Ishikawa (cell line): ENCODE results near the gene ADIPOR1.

Experiments
- CEBPB ChIP-seq: IDR thresholded peaks from 2 replicates; pipeline ENCODE4 v1.6.1; 2012
- CREB1 ChIP-seq: IDR thresholded peaks from 2 replicates; pipeline ENCODE4 v1.6.1; 2012; ENCODE audit warnings: low read depth
- EGR1 ChIP-seq: IDR thresholded peaks from 2 replicates; pipeline ENCODE4 v1.6.1; 2012
- EP300 ChIP-seq: IDR thresholded peaks from 2 replicates; pipeline ENCODE4 v1.6.1; 2012; ENCODE audit warnings: borderline replicate concordance
- FOXM1 ChIP-seq: IDR thresholded peaks from 2 replicates; pipeline ENCODE4 v1.6.1; 2012; ENCODE audit warnings: low read depth, borderline replicate concordance
- NFIC ChIP-seq: IDR thresholded peaks from 2 replicates; pipeline ENCODE4 v1.6.1; 2012
- RAD21 ChIP-seq: IDR thresholded peaks from 2 replicates; pipeline ENCODE4 v1.6.1; 2012; ENCODE audit warnings: low read depth
- TAF1 ChIP-seq: IDR thresholded peaks from 2 replicates; pipeline ENCODE4 v1.6.1; 2012; ENCODE audit warnings: low read depth, mild to moderate bottlenecking
- TCF12 ChIP-seq: IDR thresholded peaks from 2 replicates; pipeline ENCODE4 v1.6.1; 2012; ENCODE audit warnings: low read depth
- TEAD4 ChIP-seq: IDR thresholded peaks from 2 replicates; pipeline ENCODE4 v1.6.1; 2012
- YY1 ChIP-seq: IDR thresholded peaks from 2 replicates; pipeline ENCODE4 v1.6.1; 2012; ENCODE audit warnings: low read depth
- ZBTB7A ChIP-seq: IDR thresholded peaks from 2 replicates; pipeline ENCODE4 v1.6.1; 2012; ENCODE audit warnings: low read depth
- TF ChIP-seq, protein P1 (sequence below): IDR thresholded peaks from 2 replicates; pipeline ENCODE4 v1.6.1; 2012
- TF ChIP-seq, protein P2 (sequence below): IDR thresholded peaks from 2 replicates; pipeline ENCODE4 v1.6.1; 2012; ENCODE audit warnings: low read depth, mild to moderate bottlenecking
- TF ChIP-seq, protein P3 (sequence below): IDR thresholded peaks from 2 replicates; pipeline ENCODE4 v1.6.1; 2012

ADIPOR1 gene, protein sequence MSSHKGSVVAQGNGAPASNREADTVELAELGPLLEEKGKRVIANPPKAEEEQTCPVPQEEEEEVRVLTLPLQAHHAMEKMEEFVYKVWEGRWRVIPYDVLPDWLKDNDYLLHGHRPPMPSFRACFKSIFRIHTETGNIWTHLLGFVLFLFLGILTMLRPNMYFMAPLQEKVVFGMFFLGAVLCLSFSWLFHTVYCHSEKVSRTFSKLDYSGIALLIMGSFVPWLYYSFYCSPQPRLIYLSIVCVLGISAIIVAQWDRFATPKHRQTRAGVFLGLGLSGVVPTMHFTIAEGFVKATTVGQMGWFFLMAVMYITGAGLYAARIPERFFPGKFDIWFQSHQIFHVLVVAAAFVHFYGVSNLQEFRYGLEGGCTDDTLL

DNA sequence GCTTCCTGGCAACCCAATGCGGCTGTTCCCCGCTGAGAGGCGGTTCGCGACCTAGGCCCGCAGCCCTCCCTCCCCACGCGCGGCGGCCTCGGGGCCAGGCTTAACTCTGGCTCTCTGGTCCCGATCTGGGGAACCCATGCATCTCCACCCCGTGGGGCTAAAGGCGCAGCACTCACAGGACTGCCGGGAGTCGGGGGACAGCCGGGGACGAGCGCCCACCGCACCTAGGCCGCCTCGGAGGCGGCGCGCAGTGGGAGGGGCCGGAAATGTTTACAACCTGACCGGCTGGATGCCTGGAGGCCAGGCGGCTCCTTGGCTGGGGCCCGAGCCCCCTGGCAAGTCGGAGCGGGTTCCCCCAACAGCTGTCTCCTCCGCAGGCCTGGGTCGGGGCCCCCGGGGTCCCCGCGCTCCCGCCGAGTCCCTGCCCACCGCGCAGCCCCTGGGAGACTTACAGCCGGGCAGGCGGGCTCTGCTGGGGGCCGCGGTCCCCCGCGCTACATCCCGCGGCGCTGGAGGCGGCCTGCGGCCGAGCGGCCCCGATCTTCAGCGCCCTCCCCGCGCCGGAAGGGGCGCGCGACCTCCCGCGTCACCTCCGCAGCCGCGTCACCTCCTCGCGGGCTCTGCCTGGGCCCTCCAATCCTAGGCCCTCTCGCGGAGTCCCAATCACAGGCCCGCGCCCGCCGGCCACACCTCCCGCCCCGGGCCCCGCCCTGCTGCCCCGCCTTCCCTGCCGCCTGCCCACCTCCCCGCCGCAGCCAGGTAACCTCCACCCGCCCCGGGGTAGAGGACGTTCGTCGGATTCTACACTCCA is at the start of gene ADIPOR1:
Gene ADIPOR1, minus strand, starts transcription at position 580 of the 811 bp plus-strand sequence. CDS start 7,242 bp downstream, outside the sequence.
- TF ChIP-seq EP300 (no peak), ZBTB7A (peak; percentile 53; the same call in 1 of the 2 replicates), TEAD4 (peak; percentile 3; the same call in 1 of the 2 replicates), NFIC (no peak), TAF1 (peak; percentile 63; the same call in 1 of the 2 replicates), CREB1 (peak; percentile 78), YY1 (0 out of 2 replicates have a peak, but pooled peaks have one; percentile 7)
- TF ChIP-seq, protein P1, sequence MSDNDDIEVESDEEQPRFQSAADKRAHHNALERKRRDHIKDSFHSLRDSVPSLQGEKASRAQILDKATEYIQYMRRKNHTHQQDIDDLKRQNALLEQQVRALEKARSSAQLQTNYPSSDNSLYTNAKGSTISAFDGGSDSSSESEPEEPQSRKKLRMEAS: 0 out of 2 replicates have a peak, but pooled peaks have one; percentile 13
- TF ChIP-seq, protein P2, sequence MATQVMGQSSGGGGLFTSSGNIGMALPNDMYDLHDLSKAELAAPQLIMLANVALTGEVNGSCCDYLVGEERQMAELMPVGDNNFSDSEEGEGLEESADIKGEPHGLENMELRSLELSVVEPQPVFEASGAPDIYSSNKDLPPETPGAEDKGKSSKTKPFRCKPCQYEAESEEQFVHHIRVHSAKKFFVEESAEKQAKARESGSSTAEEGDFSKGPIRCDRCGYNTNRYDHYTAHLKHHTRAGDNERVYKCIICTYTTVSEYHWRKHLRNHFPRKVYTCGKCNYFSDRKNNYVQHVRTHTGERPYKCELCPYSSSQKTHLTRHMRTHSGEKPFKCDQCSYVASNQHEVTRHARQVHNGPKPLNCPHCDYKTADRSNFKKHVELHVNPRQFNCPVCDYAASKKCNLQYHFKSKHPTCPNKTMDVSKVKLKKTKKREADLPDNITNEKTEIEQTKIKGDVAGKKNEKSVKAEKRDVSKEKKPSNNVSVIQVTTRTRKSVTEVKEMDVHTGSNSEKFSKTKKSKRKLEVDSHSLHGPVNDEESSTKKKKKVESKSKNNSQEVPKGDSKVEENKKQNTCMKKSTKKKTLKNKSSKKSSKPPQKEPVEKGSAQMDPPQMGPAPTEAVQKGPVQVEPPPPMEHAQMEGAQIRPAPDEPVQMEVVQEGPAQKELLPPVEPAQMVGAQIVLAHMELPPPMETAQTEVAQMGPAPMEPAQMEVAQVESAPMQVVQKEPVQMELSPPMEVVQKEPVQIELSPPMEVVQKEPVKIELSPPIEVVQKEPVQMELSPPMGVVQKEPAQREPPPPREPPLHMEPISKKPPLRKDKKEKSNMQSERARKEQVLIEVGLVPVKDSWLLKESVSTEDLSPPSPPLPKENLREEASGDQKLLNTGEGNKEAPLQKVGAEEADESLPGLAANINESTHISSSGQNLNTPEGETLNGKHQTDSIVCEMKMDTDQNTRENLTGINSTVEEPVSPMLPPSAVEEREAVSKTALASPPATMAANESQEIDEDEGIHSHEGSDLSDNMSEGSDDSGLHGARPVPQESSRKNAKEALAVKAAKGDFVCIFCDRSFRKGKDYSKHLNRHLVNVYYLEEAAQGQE: no peak
- TF ChIP-seq, protein P3, sequence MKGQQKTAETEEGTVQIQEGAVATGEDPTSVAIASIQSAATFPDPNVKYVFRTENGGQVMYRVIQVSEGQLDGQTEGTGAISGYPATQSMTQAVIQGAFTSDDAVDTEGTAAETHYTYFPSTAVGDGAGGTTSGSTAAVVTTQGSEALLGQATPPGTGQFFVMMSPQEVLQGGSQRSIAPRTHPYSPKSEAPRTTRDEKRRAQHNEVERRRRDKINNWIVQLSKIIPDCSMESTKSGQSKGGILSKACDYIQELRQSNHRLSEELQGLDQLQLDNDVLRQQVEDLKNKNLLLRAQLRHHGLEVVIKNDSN: 0 out of 2 replicates have a peak, but pooled peaks have one; percentile 3

GRCh38 chr1:203006948-203007871 is 49.1 kb upstream of the ADIPOR1 start, which contains the start of gene TMEM183A:
Gene TMEM183A (plus strand): TSS chr1:203007374. CDS start chr1:203007466, 92 bp downstream.
- TF ChIP-seq YY1: peak; percentile 77
- TF ChIP-seq, protein P1: peak; percentile 93
- peak; percentile 97 for TF ChIP-seq CREB1
- TF ChIP-seq, protein P2: no peak
- peak; percentile 86 for TF ChIP-seq TAF1
- TF ChIP-seq, protein P3: 0 out of 2 replicates have a peak, but pooled peaks have one; percentile 32
- no peak for TF ChIP-seq CEBPB
- 0 out of 2 replicates have a peak, but pooled peaks have one; percentile 13 for TF ChIP-seq TCF12
- TF ChIP-seq FOXM1: no peak
- TF ChIP-seq ZBTB7A: no peak; the same call in 1 of the 2 replicates

GRCh38 chr1:203002951-203003350 is 44.8 kb upstream of the ADIPOR1 start:
- TF ChIP-seq CEBPB: no peak
- TF ChIP-seq TAF1: no peak
- TF ChIP-seq EGR1: no peak

GRCh38 chr1:203001986-203002385 is 43.9 kb upstream of the ADIPOR1 start:
- TF ChIP-seq, protein P2: no peak
- TF ChIP-seq RAD21 (no peak), CREB1 (no peak), NFIC (no peak), TAF1 (no peak), TCF12 (no peak), TEAD4 (no peak), EP300 (no peak), FOXM1 (no peak), ZBTB7A (no peak), YY1 (no peak), EGR1 (no peak), CEBPB (no peak)
- TF ChIP-seq, protein P3: no peak
- TF ChIP-seq, protein P1: no peak
